NCI-H526 treated with DMSO at 0.1 percent for 48 hours (cell line): ENCODE data around the gene UGT2B28.
"Not testable (repeated sequence)": the region's sequence is repeated elsewhere in the genome, so short reads cannot be mapped to it uniquely, and the experiment has no call there.

Source experiments
- DNase-seq: peaks from one replicate; lab custom pipeline; 2025; lab: John Stamatoyannopoulos, UW

UGT2B28 gene

GRCh38 chr4:69280081-69280480, at the start of gene UGT2B28:
UGT2B28 (plus strand) TSS chr4:69280475; CDS start chr4:69280501, 26 bp downstream.
- DNase-seq, result not testable (repeated sequence)

DNA sequence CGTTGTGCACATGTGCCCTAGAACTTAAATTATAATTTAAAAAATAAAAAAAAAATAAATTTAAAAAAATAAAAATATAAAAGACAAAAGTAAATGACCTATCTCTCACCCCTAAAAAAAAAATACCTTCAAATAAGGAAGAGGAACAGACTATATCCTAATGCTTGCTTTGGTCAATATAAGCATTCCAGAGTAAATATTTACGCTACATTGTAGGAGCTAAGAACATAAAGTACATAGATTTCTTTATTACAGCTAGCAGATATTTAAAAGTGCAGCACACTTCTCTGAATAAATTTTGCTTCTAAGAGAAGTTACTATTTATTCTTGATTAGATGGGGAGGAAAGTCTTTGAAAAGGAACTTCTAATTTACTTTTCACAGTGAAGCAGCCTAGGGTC, 41.2 kb upstream of the UGT2B28 start:
- DNase-seq, result no peak

DNA sequence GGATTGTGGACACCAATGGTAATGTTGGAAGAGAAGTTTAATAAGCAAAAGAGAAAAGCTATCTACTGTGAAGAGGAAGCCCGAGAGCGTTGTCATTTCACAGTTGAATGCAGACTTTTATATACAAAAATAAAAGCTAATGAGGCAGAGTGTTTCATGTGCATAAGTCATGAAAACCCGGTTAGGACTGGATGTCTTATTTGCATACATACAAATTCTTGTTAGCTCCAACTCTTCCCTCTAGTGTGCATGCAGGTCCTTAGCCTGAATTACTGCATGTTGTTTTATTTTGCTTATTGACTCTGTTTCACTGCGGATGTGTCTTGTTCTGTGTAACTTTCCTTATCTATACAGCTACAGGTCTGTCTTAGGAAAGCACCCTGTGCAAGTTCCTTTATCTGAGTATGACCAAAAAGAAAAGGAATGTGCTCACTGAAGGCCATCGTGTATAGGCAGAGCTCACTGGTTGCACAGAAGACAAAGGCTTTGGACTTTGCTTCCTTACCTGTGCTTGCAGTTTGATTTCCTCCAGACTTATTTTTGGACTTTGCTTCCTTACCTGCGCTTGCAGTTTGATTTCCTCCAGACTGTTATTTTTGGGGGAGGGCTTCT, 40.6 kb upstream of the UGT2B28 start:
- DNase-seq, result peak; percentile 90

DNA sequence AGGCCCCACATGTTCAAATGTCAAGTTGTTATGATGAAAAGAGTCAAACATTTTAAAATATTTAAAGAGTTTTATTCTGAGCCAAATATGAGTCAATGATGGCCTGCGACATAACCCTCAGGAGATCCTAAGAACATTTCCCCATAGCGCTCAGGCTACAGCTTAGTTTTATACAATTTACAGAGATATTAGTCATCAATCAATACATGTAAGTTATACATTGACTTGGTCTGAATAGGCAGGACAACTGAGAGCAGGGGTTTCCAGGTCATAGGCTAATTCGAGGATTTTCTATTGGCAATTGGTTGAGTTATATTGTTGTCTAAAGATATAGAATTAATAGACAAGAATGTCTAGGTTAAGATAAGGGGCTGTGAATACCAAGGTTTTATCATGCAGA, 39.5 kb upstream of the UGT2B28 start:
- DNase-seq, result not testable (repeated sequence)

GRCh38 chr4:69241746-69242145, 38.5 kb upstream of the UGT2B28 start:
- not testable (repeated sequence) for DNase-seq

- DNase-seq, result not testable (repeated sequence)
Measured at GRCh38 chr4:69242562-69243240, 37.6 kb upstream of the UGT2B28 start.

GRCh38 chr4:69250884-69251283, 29.4 kb upstream of the UGT2B28 start:
- DNase-seq, result not testable (repeated sequence)

GRCh38 chr4:69253147-69253772, 27.0 kb upstream of the UGT2B28 start:
- DNase-seq, result not testable (repeated sequence)

DNA sequence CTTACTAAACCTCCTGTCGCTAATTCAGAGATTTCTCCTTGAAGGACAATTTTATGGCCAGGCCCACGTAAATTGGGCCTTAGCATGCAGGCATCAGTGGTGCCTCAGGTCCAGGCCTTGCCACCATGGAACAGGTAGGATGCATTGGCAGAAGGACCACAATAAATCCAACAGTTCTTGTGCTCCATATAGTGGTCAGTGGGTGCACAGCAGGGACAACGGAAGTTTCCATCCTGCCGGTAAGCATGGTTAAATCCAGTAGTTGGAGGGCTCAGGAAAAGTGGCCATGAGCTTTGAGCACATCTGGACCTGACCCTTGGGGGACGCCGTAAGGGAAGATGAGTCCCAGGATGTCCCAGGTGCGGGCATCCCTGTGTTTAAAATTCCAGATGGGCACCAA, 11.7 kb upstream of the UGT2B28 start:
- DNase-seq, result not testable (repeated sequence)

DNA sequence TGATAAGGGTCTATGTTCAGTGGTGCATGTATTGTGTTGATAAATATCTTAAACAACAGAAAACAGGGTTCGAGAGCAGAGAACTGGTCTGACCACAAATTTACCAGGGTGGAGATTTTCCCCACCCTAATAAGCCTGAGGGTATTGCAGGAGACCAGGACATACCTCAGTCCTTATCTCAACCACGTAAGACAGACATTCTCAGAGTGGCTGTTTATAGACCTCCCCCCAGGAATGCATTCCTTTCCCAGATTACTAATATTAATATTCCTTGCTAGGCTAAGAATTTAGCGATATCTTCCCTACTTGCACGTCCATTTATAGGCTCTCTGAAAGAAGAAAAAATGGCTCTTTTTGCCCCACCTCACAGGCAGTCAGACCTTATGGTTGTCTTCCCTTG, 16.1 kb downstream of the UGT2B28 start:
- not testable (repeated sequence) for DNase-seq

GRCh38 chr4:69308426-69309033, 28.3 kb downstream of the UGT2B28 start:
- not testable (repeated sequence) for DNase-seq

GRCh38 chr4:69309549-69310076, 29.3 kb downstream of the UGT2B28 start:
- not testable (repeated sequence) for DNase-seq

DNA sequence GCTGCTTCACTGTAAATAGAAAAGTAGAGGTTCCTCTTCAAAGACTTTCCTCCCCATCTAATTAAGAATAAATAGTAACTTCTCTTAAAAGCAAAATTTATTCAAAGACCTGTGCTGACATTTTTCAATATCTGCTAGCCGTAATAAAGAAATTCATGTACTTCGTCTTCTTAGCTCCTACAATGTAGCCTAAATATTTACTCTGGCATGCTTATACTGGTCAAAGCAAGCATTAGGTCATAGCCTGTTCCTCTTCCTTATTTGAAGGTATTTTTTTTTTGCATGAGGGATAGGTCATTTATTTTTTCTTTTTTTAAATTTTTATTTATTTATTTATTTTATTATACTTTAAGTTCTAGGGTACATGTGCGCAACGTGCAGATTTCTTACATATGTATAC, 30.0 kb downstream of the UGT2B28 start:
- not testable (repeated sequence) for DNase-seq

GRCh38 chr4:69317669-69318298, 37.5 kb downstream of the UGT2B28 start:
- DNase-seq, result peak; percentile 1

GRCh38 chr4:69321153-69321729, 41.0 kb downstream of the UGT2B28 start:
- DNase-seq, result peak; percentile 3

GRCh38 chr4:69322055-69322454, 41.8 kb downstream of the UGT2B28 start:
- DNase-seq, result no peak

GRCh38 chr4:69323284-69323683, 43.0 kb downstream of the UGT2B28 start:
- no peak for DNase-seq

DNA sequence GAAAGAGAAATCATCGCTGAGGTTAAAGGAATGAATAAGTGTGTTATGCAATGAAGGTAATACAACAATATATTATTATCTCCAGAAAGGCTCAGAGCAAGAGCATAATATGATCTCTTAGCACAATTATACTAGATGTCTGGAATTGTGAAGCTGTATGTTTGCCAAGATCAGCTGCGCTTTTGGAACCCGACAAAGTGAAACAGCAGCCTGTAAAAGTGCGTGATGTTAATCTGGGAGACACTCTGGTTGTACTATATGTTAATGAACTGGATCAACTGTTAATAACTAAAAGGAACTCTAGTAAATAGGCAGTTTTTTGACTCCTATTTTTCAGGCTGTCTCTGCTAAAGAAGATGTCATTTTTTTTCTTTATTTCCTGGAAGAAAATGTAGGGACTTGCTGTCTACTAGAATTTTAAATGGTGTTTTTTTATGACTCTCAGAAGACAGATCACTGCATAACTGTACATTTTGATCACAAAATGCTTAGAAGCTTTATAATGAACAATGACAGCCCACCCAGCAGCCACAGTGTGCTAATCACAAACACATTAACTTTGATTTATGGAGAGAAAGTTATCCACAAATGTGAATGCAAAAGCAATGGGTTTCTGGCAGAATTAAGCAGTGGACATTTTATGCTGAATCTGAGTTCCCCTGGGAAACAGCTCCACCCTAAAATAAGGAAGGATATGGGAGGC, 50.2 kb downstream of the UGT2B28 start:
- DNase-seq, result no peak

DNA sequence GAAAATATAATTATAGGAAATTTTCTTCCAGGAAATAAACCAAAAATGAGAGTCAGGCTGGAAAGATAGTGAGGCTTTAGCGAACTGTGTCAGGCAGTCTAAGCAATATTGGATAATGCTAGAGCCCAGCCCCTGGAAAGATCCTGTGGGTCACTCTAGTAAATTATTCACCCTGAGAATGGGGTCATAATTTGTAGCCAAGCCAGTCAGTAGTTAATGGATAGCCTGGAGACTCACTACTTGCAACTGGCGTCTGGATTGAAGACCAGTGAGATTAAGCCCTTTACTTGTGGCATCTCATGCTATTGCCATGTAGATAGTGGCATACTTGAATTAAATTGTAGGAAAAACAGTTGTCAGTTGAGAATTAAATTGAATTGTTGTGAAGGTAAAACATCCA, 51.0 kb downstream of the UGT2B28 start:
- not testable (repeated sequence) for DNase-seq

GRCh38 chr4:69335485-69335884, 55.2 kb downstream of the UGT2B28 start:
- DNase-seq, result not testable (repeated sequence)

DNA sequence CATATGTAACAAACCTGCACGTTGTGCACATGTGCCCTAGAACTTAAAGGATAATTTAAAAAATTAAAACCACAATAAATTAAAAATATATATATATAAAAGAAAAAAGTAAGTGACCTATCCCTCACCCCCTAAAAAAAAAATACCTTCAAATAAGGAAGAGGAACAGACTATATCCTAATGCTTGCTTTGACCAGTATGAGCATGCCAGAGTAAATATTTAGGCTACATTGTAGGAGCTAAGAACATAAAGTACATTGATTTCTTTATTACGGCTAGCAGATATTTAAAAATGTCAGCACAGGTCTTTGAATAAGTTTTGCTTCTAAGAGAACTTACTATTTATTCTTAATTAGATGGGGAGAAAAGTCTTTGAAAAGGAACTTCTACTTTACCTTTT, 62.8 kb downstream of the UGT2B28 start:
- DNase-seq, result not testable (repeated sequence)
